Nephron (organoid): ENCODE data around the gene DOC2B.
"Not testable (repeated sequence)": the region's sequence is repeated elsewhere in the genome, so short reads cannot be mapped to it uniquely, and the experiment has no call there.

Experiments
- H3K27ac Mint-ChIP-seq, 3 experiments: 2 replicates each; pipeline ENCODE4 v1.8.0; 2020; ENCODE audit warnings: mixed read lengths in 3 of 3, mild to moderate bottlenecking in 2 of 3, moderate library complexity in 1 of 3
- H3K27me3 Mint-ChIP-seq: 2 replicates; pipeline ENCODE4 v1.8.0; 2021; ENCODE audit warnings: low read depth, mild to moderate bottlenecking, moderate library complexity, mixed read lengths
- H3K36me3 Mint-ChIP-seq: 2 replicates; pipeline ENCODE4 v1.8.0; 2020; ENCODE audit warnings: low read depth, mixed read lengths
- H3K4me1 Mint-ChIP-seq: 2 replicates; pipeline ENCODE4 v1.8.0; 2020; ENCODE audit warnings: mixed read lengths
- H3K4me3 Mint-ChIP-seq, 3 experiments: 2 replicates each; pipeline ENCODE4 v1.8.0; 2020; ENCODE audit warnings: mild to moderate bottlenecking in 3 of 3, mixed read lengths in 3 of 3, moderate library complexity in 2 of 3
- H3K9me3 Mint-ChIP-seq: 2 replicates; pipeline ENCODE4 v1.8.0; 2020; ENCODE audit warnings: mixed read lengths
- CTCF ChIP-seq, 3 experiments: fragments of 200-600 bp; sonication (generic); IDR thresholded peaks; one replicate each; pipeline ENCODE4 v1.5.0; 2021; ENCODE audit warnings: antibody characterized with exemption in 3 of 3; ENCODE audit not compliant: unreplicated experiment in 3 of 3

Gene DOC2B

GRCh38 chr17:172401-172800 lies 9.0 kb downstream of the DOC2B start:
- H3K9me3 Mint-ChIP-seq, result no peaks in the 10 kb centered on the region
- H3K27ac Mint-ChIP-seq, result no peak overlapping the region
- no peak overlapping the region for H3K4me3 Mint-ChIP-seq
- no peaks in the 10 kb centered on the region for H3K36me3 Mint-ChIP-seq
- peaks cover 11% of the 10 kb centered on the region for H3K27me3 Mint-ChIP-seq
- H3K4me1 Mint-ChIP-seq, result peaks cover 6% of the 10 kb centered on the region
- no peak for TF ChIP-seq CTCF (IDR thresholded peaks at IDR 0.05; ENCODE audit: unreplicated experiment in 3 of 3)

GRCh38 chr17:171871-172270 lies 9.6 kb downstream of the DOC2B start:
- no peak for TF ChIP-seq CTCF (IDR thresholded peaks at IDR 0.05; ENCODE audit: unreplicated experiment in 3 of 3)
- Mint-ChIP-seq H3K27ac (no peak overlapping the region), H3K4me1 (peaks cover 6% of the 10 kb centered on the region)

GRCh38 chr17:170130-170670 lies 11.2 kb downstream of the DOC2B start:
- peak overlapping the region in 1 of 3 experiments; percentile 58 for H3K27ac Mint-ChIP-seq
- H3K36me3 Mint-ChIP-seq, result no peaks in the 10 kb centered on the region
- H3K4me3 Mint-ChIP-seq, result no peak overlapping the region
- H3K9me3 Mint-ChIP-seq, result no peaks in the 10 kb centered on the region
- peaks cover 6% of the 10 kb centered on the region for H3K4me1 Mint-ChIP-seq
- TF ChIP-seq CTCF (IDR thresholded peaks at IDR 0.05; ENCODE audit: unreplicated experiment in 3 of 3), result no peak
- H3K27me3 Mint-ChIP-seq, result peaks cover 14% of the 10 kb centered on the region

More at GRCh38 chr17:171871-172270, 9.6 kb downstream of the DOC2B start:
- Mint-ChIP-seq H3K9me3 (no peaks in the 10 kb centered on the region), H3K36me3 (no peaks in the 10 kb centered on the region), H3K4me3 (no peak overlapping the region), H3K27me3 (peaks cover 11% of the 10 kb centered on the region)

GRCh38 chr17:168614-169013 lies 12.8 kb downstream of the DOC2B start:
- not testable (repeated sequence) for H3K4me3 Mint-ChIP-seq, H3K27ac Mint-ChIP-seq, H3K9me3 Mint-ChIP-seq, H3K36me3 Mint-ChIP-seq, H3K27me3 Mint-ChIP-seq
- H3K4me1 Mint-ChIP-seq, result peaks cover 11% of the 10 kb centered on the region

GRCh38 chr17:165939-166338 lies 15.5 kb downstream of the DOC2B start:
- Mint-ChIP-seq H3K9me3 (no peaks in the 10 kb centered on the region), H3K4me1 (peaks cover 6% of the 10 kb centered on the region), H3K27me3 (peaks cover 12% of the 10 kb centered on the region), H3K27ac (peak overlapping the region in 2 of 3 experiments; percentile 31 to 72), H3K36me3 (no peaks in the 10 kb centered on the region), H3K4me3 (no peak overlapping the region)
- no peak for TF ChIP-seq CTCF (IDR thresholded peaks at IDR 0.05; ENCODE audit: unreplicated experiment in 3 of 3)

GRCh38 chr17:164303-165235 lies 16.9 kb downstream of the DOC2B start:
- Mint-ChIP-seq H3K9me3 (no peaks in the 10 kb centered on the region), H3K27me3 (peaks cover 14% of the 10 kb centered on the region), H3K27ac (peak overlapping the region; percentile 32 to 55 (median 45)), H3K36me3 (no peaks in the 10 kb centered on the region), H3K4me1 (peaks cover 6% of the 10 kb centered on the region), H3K4me3 (no peak overlapping the region)
- TF ChIP-seq CTCF (IDR thresholded peaks at IDR 0.05; ENCODE audit: unreplicated experiment in 3 of 3), result peak; percentile 74 to 84 (median 84)
